Measurements from ENCODE around the gene SNAP25.

Gene SNAP25

GRCh38 chr20:10218536-10219451 lies at the start of gene SNAP25:
TSS of gene SNAP25 (plus strand) at chr20:10218830. CDS start at chr20:10275492, 56,662 bp downstream.
- TF ChIP-seq CTCF (conservative IDR thresholded peaks at IDR 0.05; ENCODE audit: low read depth, low read length), result no peak
- H3K4me3 ChIP-seq (ENCODE audit: low read length), result peak within 1 kb of the TSS; percentile 64
- no peak for DNase-seq (ENCODE audit: low read depth)

- no peak for DNase-seq (ENCODE audit: low read depth)
- H3K4me3 ChIP-seq (ENCODE audit: low read length), result no peak overlapping the region
These were observed 48.9 kb upstream of the SNAP25 start for GRCh38 chr20:10169752-10170151.

GRCh38 chr20:10170261-10170660 lies 48.4 kb upstream of the SNAP25 start:
- no peak for TF ChIP-seq CTCF (conservative IDR thresholded peaks at IDR 0.05; ENCODE audit: low read depth, low read length)
- no peak overlapping the region for H3K4me3 ChIP-seq (ENCODE audit: low read length)
- no peak for DNase-seq (ENCODE audit: low read depth)

More at GRCh38 chr20:10169752-10170151, 48.9 kb upstream of the SNAP25 start:
- no peak for TF ChIP-seq CTCF (conservative IDR thresholded peaks at IDR 0.05; ENCODE audit: low read depth, low read length)

GRCh38 chr20:10171864-10172751 lies 46.5 kb upstream of the SNAP25 start:
- H3K4me3 ChIP-seq (ENCODE audit: low read length), result peak overlapping the region; percentile 61
- DNase-seq (ENCODE audit: low read depth), result no peak

GRCh38 chr20:10172998-10173655 lies 45.5 kb upstream of the SNAP25 start:
- no peak for TF ChIP-seq CTCF (conservative IDR thresholded peaks at IDR 0.05; ENCODE audit: low read depth, low read length)
- DNase-seq (ENCODE audit: low read depth), result no peak
- H3K4me3 ChIP-seq (ENCODE audit: low read length), result no peak overlapping the region

More at GRCh38 chr20:10171864-10172751, 46.5 kb upstream of the SNAP25 start:
- peak; percentile 8 for TF ChIP-seq CTCF (conservative IDR thresholded peaks at IDR 0.05; ENCODE audit: low read depth, low read length)

GRCh38 chr20:10174400-10174799 lies 44.2 kb upstream of the SNAP25 start:
- DNase-seq (ENCODE audit: low read depth), result no peak
- TF ChIP-seq CTCF (conservative IDR thresholded peaks at IDR 0.05; ENCODE audit: low read depth, low read length), result no peak
- H3K4me3 ChIP-seq (ENCODE audit: low read length), result no peak overlapping the region
